Measurements from ENCODE around the gene RPL22.

Gene RPL22

GRCh38 chr1:6239213-6239752 lies 39.9 kb upstream of the RPL22 start:
- TF ChIP-seq, protein P1, sequence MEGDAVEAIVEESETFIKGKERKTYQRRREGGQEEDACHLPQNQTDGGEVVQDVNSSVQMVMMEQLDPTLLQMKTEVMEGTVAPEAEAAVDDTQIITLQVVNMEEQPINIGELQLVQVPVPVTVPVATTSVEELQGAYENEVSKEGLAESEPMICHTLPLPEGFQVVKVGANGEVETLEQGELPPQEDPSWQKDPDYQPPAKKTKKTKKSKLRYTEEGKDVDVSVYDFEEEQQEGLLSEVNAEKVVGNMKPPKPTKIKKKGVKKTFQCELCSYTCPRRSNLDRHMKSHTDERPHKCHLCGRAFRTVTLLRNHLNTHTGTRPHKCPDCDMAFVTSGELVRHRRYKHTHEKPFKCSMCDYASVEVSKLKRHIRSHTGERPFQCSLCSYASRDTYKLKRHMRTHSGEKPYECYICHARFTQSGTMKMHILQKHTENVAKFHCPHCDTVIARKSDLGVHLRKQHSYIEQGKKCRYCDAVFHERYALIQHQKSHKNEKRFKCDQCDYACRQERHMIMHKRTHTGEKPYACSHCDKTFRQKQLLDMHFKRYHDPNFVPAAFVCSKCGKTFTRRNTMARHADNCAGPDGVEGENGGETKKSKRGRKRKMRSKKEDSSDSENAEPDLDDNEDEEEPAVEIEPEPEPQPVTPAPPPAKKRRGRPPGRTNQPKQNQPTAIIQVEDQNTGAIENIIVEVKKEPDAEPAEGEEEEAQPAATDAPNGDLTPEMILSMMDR (IDR thresholded peaks at IDR 0.05; ENCODE audit: extremely low read depth, missing control alignments): no peak
- no peak for DNase-seq (ENCODE audit: low spot score)

GRCh38 chr1:6237093-6237492 lies 37.7 kb upstream of the RPL22 start:
- TF ChIP-seq, protein P1 (IDR thresholded peaks at IDR 0.05; ENCODE audit: extremely low read depth, missing control alignments): no peak
- no peak for DNase-seq (ENCODE audit: low spot score)

DNA sequence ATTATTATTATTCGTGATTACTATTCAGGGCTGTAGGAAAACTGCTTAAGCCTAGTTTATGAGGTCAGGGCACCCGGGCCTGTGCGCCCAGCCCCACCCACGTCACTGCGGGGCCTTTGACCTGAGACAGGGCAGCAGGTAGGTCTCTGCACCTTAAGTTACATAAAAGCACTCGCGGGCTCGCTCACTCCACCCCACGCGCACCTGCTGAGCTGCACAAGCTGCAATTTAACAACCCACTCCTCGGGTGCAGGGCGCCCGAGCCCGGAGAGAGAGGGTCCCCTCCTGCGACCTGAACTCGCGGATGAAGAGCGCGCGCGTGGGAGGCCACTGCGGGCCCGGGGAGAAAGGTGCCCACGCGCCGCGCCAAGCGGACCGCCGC lies 35.9 kb upstream of the RPL22 start:
- no peak for DNase-seq (ENCODE audit: low spot score)
- TF ChIP-seq, protein P1 (IDR thresholded peaks at IDR 0.05; ENCODE audit: extremely low read depth, missing control alignments): no peak

- TF ChIP-seq, protein P1 (IDR thresholded peaks at IDR 0.05; ENCODE audit: extremely low read depth, missing control alignments): no peak
These were observed 35.3 kb upstream of the RPL22 start for GRCh38 chr1:6234502-6235295.

DNA sequence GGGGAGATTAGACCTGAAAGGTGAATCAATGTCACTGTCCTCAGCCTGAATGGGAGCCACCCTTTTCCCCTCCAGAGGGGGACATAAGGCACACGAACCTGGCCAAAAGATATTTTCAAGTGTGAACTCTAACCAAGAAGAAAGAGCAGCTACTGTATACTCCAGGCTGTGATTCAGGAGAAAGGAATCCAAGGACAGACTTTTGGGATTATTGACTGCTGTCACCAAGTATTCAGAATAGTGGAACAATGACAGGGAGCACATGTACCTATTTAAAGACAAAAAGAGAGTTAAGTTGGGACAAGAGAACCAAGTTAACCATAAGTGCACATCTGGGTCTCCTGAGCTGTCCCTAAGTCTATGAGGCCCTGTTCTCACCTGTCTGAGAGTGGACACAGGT lies 34.0 kb upstream of the RPL22 start:
- TF ChIP-seq, protein P1 (IDR thresholded peaks at IDR 0.05; ENCODE audit: extremely low read depth, missing control alignments): no peak
- DNase-seq (ENCODE audit: low spot score): no peak

More at GRCh38 chr1:6234502-6235295, 35.3 kb upstream of the RPL22 start:
- no peak for DNase-seq (ENCODE audit: low spot score)

DNA sequence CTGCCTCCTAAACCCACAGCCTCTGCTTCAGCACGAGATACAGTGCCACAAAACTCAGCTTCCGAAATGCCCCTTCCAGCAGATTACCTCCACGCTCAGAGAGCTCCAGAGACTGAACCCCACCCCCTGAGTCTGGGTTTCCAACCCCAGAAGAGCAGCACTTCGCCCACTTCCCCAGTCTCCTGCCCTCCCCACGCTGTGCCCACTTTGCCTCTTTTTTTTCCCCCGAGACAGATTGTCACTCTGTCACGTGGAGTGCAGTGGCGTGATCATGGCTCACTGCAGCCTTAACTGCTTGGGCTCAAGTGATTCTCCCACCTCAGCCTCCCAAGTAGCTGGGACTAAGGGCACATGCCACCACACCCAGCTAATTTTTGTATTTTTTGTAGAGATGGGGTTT lies 26.3 kb upstream of the RPL22 start:
- TF ChIP-seq, protein P1 (IDR thresholded peaks at IDR 0.05; ENCODE audit: extremely low read depth, missing control alignments): no peak
- no peak for DNase-seq (ENCODE audit: low spot score)

DNA sequence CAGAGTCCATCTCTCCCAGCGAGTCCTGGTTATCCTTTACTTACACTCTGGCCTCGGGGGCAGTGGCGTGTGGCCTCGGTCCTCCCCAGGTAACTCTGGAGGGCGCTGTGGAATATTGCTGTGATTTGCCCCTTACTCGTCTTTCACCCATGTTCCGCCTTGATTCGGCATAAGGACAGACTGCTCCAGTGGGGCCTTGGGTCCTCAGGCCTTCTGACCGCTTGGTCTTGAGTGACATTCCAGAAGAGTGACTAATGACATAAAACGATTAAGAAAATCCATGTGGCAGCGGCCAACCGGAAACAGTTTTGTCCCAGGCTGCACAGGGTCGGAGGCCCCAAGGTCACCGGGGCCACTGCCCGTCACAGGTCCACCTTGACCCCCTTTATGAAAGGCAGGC lies 25.3 kb upstream of the RPL22 start:
- TF ChIP-seq, protein P1 (IDR thresholded peaks at IDR 0.05; ENCODE audit: extremely low read depth, missing control alignments): no peak
- no peak for DNase-seq (ENCODE audit: low spot score)
